Measurements from ENCODE around the gene TKTL2.
"Not testable (repeated sequence)": the region's sequence is repeated elsewhere in the genome, so short reads cannot be mapped to it uniquely, and the experiment has no call there.

Gene TKTL2

GRCh38 chr4:163473576-163473975 lies at the start of gene TKTL2:
TSS of gene TKTL2 (minus strand) at chr4:163473754. CDS start at chr4:163473734, 20 bp downstream.
- DNase-seq: no peak

- no peak for DNase-seq
Observed at GRCh38 chr4:163515198-163515597, 41.6 kb upstream of the TKTL2 start.

- no peak for DNase-seq
Observed at GRCh38 chr4:163505374-163505773, 31.8 kb upstream of the TKTL2 start.

GRCh38 chr4:163500586-163500985 lies 27.0 kb upstream of the TKTL2 start:
- DNase-seq: no peak

DNA sequence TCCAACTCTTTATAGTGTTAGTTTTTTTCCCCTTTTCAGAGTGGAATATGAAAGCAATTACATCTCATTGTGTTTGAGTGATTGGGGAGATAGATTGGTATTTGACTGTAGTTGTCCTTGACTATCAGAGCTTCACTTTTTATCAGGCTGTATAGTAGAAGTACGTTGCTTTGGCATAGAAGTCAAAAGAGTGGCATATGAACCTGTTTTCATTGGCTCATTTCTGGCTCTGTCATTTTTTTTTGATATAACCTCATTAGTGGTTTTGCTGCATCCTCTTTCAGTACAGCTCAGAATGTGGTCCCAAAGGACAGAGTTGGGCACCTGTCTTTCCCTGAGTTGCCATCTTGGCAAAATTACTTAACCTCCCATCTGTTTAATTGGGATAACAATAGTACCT lies 22.3 kb upstream of the TKTL2 start:
- DNase-seq: no peak

- DNase-seq: peak; percentile 90
Observed at GRCh38 chr4:163494360-163495241, 21.0 kb upstream of the TKTL2 start, which contains the start of gene TMA16. TSS of gene TMA16 (plus strand) at chr4:163494690. CDS start at chr4:163494802, 112 bp downstream.

DNA sequence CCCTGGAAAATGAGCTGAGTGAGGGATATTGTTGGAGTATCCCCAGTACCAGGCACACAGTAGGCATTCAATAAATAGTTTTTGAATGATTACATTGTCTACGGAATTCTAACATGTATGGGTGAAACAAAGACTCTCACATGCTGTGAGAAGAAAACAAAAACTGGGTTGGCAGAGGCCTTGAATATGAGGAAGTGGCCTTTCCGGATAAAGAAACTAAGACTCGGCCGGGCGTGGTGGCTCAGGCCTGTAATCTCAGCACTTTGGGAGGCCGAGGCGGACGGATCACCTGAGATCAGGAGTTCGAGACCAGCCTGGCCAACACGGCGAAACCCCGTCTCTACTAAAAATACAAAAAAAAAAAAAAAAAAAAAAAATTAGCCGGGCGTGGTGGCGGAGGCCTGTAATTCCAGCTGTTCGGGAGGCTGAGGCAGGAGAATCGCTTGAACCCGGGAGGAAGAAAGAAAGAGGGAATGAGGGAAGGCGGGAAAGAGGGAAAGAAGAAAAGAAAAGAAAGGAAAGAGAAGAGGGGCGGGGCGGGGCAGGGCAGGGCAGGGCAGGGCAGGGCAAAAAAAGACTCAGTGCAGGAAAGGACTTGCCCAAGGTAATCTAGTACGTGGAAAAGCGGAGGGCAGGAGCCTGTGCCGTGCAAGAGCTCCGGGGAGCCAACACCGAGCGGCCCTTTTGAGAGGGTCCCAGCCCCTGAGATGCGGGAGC lies 20.2 kb upstream of the TKTL2 start:
- no peak for DNase-seq

DNA sequence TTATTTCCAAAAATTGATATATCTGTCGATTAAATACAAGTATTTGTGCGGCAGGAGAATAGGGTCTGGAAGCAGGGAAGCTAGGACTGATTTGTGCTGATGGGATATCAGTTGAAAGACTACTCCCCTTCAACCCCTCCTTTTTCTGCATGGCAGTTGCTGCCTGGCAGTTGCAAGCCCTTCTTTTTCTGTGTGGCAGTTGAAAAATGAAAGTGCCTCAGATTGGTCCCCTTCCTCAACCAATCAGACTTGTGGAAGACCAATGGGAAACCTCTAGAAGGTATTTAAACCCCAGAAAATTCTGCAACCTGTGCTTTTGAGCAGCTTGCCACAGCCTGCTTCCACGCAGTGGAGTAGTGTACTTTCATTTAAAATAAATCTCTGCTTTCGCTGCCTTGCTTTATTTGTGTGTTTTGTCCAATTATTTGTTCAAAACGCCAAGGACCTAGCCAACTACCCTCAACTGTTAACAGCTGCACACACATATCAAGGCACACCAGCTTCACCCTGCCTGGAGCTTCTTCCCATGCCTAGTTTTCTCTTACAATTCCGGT lies 19.5 kb upstream of the TKTL2 start:
- DNase-seq: no peak

DNA sequence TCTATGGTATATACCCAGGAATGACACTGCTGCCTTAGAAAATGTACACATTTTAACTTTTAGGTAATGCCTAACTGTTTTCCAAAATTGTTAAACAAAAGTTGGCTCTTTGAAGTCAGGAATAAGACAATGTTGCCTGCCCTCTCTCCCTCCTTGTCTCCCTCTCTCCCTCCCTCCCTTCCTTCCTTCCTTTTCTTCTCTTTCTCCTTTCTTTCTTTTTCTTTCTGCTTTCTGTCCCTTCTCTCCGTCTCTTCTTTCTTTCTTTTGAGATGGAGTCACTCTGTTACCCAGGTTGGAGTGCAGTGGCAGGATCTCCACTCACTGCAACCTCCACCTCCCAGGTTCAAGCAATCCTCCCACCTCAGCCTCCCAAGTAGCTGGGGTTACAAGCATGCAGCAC lies 16.4 kb upstream of the TKTL2 start:
- DNase-seq: no peak

DNA sequence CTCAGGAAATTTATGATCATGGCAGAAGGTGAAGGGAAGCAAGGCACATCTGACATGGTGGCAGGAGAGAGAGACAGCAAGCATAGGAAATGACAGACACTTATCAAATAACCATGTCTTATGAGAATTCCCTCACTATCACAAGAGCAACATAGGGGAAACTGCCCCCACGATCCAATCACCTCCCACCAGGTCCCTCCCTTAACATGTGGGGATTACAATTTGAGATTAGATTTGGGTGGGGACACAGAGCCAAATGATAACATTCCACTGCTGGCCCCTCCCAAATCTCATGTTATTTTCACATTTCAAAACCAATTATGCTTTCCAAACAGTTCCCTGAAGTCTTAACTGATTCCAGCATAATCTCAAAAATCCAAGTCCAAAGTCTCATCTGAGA lies 12.8 kb upstream of the TKTL2 start:
- DNase-seq: no peak

GRCh38 chr4:163485589-163485988 lies 12.0 kb upstream of the TKTL2 start:
- DNase-seq: no peak

GRCh38 chr4:163484906-163485305 lies 11.4 kb upstream of the TKTL2 start:
- DNase-seq: peak; percentile 17

DNA sequence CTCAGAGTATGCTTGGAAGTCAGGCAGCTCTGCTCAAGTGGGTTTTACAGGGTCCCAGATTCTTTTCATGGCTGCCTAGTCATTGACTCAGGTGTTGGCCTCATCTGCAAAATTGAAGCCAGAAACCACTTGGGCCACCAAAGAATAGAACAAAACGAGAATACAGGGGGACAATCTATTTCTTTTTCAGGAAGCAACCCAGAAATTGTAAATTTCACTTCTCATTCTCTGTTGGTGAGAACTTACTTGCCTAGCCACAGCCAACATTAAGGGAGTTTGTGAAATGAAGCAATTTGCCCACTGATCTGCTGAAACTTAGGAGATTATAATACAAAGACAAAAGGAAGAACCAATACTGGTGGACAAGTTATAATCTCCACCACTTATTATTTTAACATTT lies 8.6 kb upstream of the TKTL2 start:
- DNase-seq: no peak

DNA sequence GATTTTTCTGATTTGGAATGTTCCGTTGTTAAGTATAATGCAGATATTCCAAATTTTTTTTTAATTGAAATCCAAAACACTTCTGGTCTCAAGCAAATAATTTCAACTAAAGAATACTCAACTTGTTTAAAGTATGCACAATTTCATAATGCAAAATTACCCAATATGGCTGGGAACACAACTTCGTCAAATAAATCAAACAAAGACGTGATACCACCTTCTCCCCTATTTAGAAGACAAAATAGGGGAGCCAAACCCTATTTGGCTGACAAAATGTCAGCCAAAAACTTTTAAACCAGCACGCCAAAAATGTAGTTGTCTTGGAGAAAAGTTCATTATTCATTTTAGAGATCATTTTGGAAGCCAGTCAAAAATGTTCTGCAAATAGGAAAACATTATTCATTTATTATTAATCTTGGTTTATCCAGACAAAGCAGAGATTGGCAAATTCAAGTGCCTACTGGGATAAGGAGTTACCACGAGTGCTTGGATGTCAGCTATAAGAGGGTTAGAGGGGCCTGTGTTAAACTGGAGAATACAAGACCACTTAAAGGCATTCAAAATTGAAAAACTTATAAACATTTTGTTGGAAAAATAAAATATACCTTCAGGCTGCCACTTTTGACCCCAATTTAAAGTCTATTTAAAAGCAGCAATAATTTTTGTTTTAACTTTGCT lies 3.3 kb upstream of the TKTL2 start:
- DNase-seq: no peak

GRCh38 chr4:163474027-163474426 lies 473 bp upstream of the TKTL2 start:
- DNase-seq: no peak

DNA sequence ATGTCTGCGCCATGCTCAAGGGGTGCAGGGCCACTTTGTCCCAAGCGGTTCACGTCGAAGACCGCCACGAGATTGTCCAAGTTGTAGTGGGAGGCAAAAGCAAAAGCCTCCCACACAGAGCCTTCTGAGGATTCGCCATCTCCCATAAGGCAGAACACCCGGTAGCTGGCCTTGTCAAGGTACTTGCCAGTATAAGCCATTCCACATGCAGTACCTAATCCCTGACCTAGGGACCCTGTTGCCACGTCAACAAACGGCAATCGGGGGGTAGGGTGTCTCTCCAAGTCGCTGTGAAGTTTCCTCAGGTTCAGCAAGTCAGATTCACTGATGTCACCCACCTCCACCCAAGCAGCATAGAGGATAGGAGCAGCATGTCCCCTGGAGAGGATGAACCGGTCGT lies 424 bp downstream of the TKTL2 start:
- DNase-seq: no peak

DNA sequence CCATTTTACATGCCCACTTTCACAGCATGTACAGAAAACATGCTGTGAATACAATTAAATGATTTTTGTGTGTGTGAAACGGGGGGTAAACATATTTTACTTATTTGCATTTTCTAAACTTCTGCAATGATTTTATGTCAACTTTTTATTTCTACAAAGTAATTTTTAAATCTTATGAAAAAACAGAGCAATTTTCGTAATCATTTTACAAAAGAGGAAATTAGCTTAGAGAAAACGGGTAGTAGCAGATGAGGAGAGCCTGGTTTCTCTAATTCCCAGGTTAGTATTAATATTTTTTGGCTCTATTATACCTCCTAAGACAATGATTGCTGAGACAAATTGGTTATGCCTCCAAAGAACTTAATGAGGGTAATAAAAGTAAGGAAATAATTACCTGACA lies 3.2 kb downstream of the TKTL2 start:
- no peak for DNase-seq

DNA sequence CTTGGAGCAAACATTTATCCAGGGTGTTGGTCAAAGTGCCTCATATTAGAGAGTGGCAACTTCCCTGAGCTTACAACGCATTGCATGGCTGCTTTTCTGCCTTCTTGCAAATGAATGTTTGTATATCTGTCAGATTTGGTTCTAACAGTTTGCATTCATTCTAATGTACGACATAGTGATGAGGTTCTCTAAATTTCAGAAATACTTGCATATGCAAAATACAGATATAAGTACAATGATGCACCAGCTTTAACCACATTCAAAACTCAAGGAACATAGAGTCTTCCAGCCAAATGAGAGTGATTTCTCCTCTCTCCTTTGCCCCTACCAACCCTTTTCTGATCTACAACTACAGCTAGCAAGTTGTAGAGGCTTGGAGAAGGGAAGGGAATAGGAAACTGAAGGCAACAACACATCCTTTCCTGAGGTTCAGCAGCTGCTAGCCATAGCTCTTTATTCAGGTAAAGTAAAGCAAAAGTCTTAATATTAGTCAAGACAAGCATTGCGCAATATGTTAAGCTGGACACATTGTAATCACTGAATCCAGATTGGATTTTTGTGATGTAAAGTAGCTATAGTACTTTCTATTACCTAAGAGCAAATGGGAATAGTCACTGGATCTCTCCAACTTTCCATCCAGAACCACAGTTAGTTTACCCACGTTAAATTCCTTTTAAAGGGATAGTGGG lies 6.3 kb downstream of the TKTL2 start:
- no peak for DNase-seq

DNA sequence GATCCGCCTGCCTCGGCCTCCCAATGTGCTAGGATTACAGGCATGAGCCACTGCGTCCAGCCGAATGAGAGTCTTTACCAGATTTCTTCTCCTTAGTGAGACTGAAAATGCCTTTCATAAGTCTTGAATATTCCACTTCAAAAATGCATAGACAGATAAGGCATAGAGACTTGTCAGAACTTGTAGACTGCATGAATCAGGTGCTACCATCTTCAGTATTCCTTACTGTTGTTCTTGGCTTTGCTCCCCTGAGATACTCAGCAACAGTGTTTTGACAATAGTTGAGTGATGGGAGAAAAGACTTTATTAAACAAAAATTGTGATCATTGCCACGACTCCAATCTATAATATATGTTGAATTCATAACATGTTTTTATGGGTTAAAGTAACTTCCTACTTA lies 11.0 kb downstream of the TKTL2 start:
- DNase-seq: no peak

DNA sequence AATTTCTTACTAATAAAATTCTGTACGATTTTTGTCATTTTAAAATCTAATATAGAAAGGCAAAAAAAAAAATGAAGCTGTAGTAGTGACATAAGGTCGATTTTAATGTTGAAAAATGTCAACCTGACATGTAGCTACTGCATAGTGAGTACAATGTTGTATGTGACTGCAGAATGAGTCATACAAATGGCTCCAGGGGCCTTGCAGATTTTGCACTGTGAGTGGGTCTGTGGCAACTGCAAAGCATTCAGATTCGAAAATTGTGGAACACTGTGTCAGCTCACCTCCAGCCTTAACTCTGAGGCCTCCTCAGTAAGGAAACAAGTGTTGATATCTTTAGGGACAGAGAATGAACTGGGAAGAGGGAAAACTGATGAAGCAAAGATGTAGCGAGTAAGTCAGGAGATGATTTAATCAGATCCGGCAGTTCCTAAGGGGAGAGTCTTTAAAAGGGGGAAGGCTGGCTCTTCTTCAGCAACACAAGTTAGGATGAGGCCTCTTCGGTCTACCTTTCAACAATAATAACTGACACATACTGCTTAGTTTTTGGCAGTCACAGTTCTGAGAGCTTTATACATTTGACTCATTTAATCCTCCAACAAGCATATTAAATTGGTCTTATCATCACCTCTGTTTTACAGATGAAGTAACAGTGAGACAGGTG lies 24.9 kb downstream of the TKTL2 start:
- DNase-seq: no peak

DNA sequence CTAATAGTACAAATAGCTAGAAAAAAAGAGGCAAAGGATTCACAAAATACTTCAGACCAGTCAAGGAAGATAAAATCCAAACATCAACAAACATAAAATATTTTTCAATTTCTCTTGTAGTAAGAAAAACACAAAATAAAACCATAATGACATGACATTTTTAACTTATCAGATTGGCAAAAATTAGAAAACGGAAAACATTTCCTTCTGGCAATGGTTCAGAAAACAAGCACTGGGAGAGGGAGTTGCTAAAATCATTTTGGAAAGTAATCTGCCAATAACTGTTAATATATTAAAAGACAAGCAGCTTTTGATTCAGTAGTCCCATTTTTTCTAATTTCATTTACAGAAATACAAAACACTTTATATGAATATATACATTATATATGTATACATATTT lies 26.1 kb downstream of the TKTL2 start:
- DNase-seq: no peak

GRCh38 chr4:163447023-163447422 lies 26.5 kb downstream of the TKTL2 start:
- not testable (repeated sequence) for DNase-seq

Data from NCI-H1092 treated with DMSO at 0.1 percent for 48 hours (cell line).